GM21528 (cell line): ENCODE results near the gene EPAS1.

Experiments used
- ATAC-seq: cut with Tn5 transposase; IDR thresholded peaks from one replicate; pipeline ENCODE4 v1.9.1; 2021; ENCODE audit warnings: mild to moderate bottlenecking, moderate library complexity; ENCODE audit not compliant: unreplicated experiment, low FRiP score

The EPAS1 gene

GRCh38 chr2:46317094-46317486 lies 19.9 kb downstream of the EPAS1 start:
- ATAC-seq: no peak

- no peak for ATAC-seq
Observed at GRCh38 chr2:46318579-46319460, 21.6 kb downstream of the EPAS1 start.

- ATAC-seq: no peak
Observed at GRCh38 chr2:46319711-46320110, 22.5 kb downstream of the EPAS1 start.

- ATAC-seq: no peak
Observed at GRCh38 chr2:46320141-46320567, 22.9 kb downstream of the EPAS1 start.

- ATAC-seq: no peak
Observed at GRCh38 chr2:46323730-46324129, 26.5 kb downstream of the EPAS1 start.

- ATAC-seq: no peak
Observed at GRCh38 chr2:46325182-46325928, 28.1 kb downstream of the EPAS1 start.

- no peak for ATAC-seq
Observed at GRCh38 chr2:46326231-46326980, 29.2 kb downstream of the EPAS1 start.

- no peak for ATAC-seq
Observed at GRCh38 chr2:46327627-46328026, 30.4 kb downstream of the EPAS1 start.

GRCh38 chr2:46328291-46328690 lies 31.1 kb downstream of the EPAS1 start:
- no peak for ATAC-seq

GRCh38 chr2:46328829-46329228 lies 31.6 kb downstream of the EPAS1 start:
- no peak for ATAC-seq

GRCh38 chr2:46329340-46329739 lies 32.1 kb downstream of the EPAS1 start:
- no peak for ATAC-seq

GRCh38 chr2:46329803-46330775 lies 32.9 kb downstream of the EPAS1 start:
- ATAC-seq: no peak

GRCh38 chr2:46331109-46331766 lies 34.0 kb downstream of the EPAS1 start:
- ATAC-seq: no peak

- no peak for ATAC-seq
Observed at GRCh38 chr2:46332686-46333281, 35.6 kb downstream of the EPAS1 start.

GRCh38 chr2:46333912-46334311 lies 36.7 kb downstream of the EPAS1 start:
- no peak for ATAC-seq

GRCh38 chr2:46334389-46335271 lies 37.4 kb downstream of the EPAS1 start:
- no peak for ATAC-seq

GRCh38 chr2:46335391-46336282 lies 38.4 kb downstream of the EPAS1 start:
- no peak for ATAC-seq
